Astrocyte of the spinal cord (primary cell): ENCODE measurements around the gene FMO2.

Source experiments
- DNase-seq: peaks from one replicate; pipeline ENCODE4 v3.0.0; 2011; ENCODE audit warnings: low read depth, low spot score
- H3K4me3 ChIP-seq: 2 replicates; pipeline ENCODE4 v1.5.1; 2011; ENCODE audit warnings: low read depth, mild to moderate bottlenecking, low read length, moderate library complexity
- CTCF ChIP-seq: IDR thresholded peaks from 2 replicates; pipeline ENCODE4 v1.5.1; 2012; ENCODE audit warnings: low read depth, mild to moderate bottlenecking, low read length, inconsistent platforms
- in situ Hi-C: cut with HindIII; loops from 2 replicates; pipeline ENCODE4 v1.10.0; 2017; ENCODE audit warnings: low sequenced_read_pairs

FMO2 gene

GRCh38 chr1:171204296-171204695 is 19.2 kb downstream of the FMO2 start:
- H3K4me3 ChIP-seq = no peak overlapping the region
- no peak for DNase-seq
- TF ChIP-seq CTCF = no peak
- in situ Hi-C loops = no loop called here

GRCh38 chr1:171206204-171206977 is 21.3 kb downstream of the FMO2 start:
- no peak overlapping the region for H3K4me3 ChIP-seq
- in situ Hi-C loops = no loop called here
- DNase-seq = no peak
- no peak for TF ChIP-seq CTCF

GRCh38 chr1:171206978-171207355 is 21.9 kb downstream of the FMO2 start:
- no peak for TF ChIP-seq CTCF
- DNase-seq = no peak
- no peak overlapping the region for H3K4me3 ChIP-seq
- in situ Hi-C loops = no loop called here

GRCh38 chr1:171207377-171207776 is 22.3 kb downstream of the FMO2 start:
- in situ Hi-C loops = no loop called here
- H3K4me3 ChIP-seq = no peak overlapping the region
- DNase-seq = no peak
- no peak for TF ChIP-seq CTCF

GRCh38 chr1:171210355-171210754 is 25.3 kb downstream of the FMO2 start:
- no peak for TF ChIP-seq CTCF
- DNase-seq = no peak
- in situ Hi-C loops = no loop called here
- no peak overlapping the region for H3K4me3 ChIP-seq

GRCh38 chr1:171212607-171213351 is 27.7 kb downstream of the FMO2 start:
- in situ Hi-C loops = no loop called here
- no peak overlapping the region for H3K4me3 ChIP-seq
- TF ChIP-seq CTCF = no peak
- no peak for DNase-seq
